Activated CD8-positive, alpha-beta memory T cell treated with anti-CD3 and anti-CD28 coated beads for 48 hours (primary cell): Measurements from ENCODE around the gene MCUB.

Source experiments
- DNase-seq, 3 experiments: peaks; one replicate each; pipeline ENCODE4 v3.0.0-alpha.2; 2020; ENCODE audit warnings: low read depth in 2 of 3, low spot score in 2 of 3

The MCUB gene

GRCh38 chr4:109728385-109728784 is 168.3 kb downstream of the MCUB start:
- DNase-seq, result no peak

- DNase-seq, result peak in 1 of 3 experiments; percentile 4
Observed at GRCh38 chr4:109729117-109729717, 169.2 kb downstream of the MCUB start.

GRCh38 chr4:109729718-109730618 is 169.9 kb downstream of the MCUB start, which contains the start of gene PLA2G12A:
Gene PLA2G12A, minus strand, starts transcription at chr4:109730070. Its CDS starts 261 bp downstream, at chr4:109729809.
- DNase-seq, result peak; percentile 42 to 58 (median 53)

GRCh38 chr4:109730619-109731545 is 170.8 kb downstream of the MCUB start:
- no peak for DNase-seq

- no peak for DNase-seq
Observed at GRCh38 chr4:109733728-109734127, 173.7 kb downstream of the MCUB start.

GRCh38 chr4:109735566-109736365 is 175.7 kb downstream of the MCUB start:
- DNase-seq, result no peak
